A549 (cell line): ENCODE data around the gene AUTS2. TPM values are rescaled to one million over a fixed set of nuclear protein-coding genes. Genes with fewer than 3 reads are reported as not detected.

ENCODE experiments used
- ATAC-seq, 2 experiments: fragments of 200-7000 bp in 1 of 2; fragments of >200 bp in 1 of 2; cut with Nextera tagmentation in 1 of 2; cut with Tn5 transposase in 1 of 2; 3 replicates each; pipeline versions ENCODE4 v1.8.0 to v1.9.1; 2018 to 2020; ENCODE audit warnings: mild to moderate bottlenecking in 1 of 2, moderate library complexity in 1 of 2
- CTCF ChIA-PET: fragments of 300-600 bp; sonication (Branson Sonifier 250); formaldehyde crosslinking; extraction: SDS; loops from one replicate; lab custom pipeline; 2021; ENCODE audit warnings: antibody characterized with exemption, inconsistent platforms; lab: Yijun Ruan, JAX
- POLR2A ChIA-PET: fragments of 350-600 bp; formaldehyde crosslinking; extraction: SDS; loops from one replicate; lab custom pipeline; 2021; ENCODE audit warnings: antibody characterized with exemption, inconsistent platforms; lab: Yijun Ruan, JAX
- DNase-seq, 2 experiments: peaks; one replicate each; pipeline versions ENCODE4 v3.0.0 to v3.0.0-alpha.2; 2011 to 2016; ENCODE audit warnings: low read depth in 1 of 2, low spot score in 1 of 2
- FAIRE-seq: peaks from 2 replicates; lab custom pipeline; 2011; peaks lifted over from hg19 to GRCh38; lab: Jason Lieb, UNC
- H3K27ac ChIP-seq, 2 experiments: fragments of >200 bp; sonication (Bioruptor Twin); formaldehyde crosslinking; 3 replicates each; pipeline ENCODE4 v1.5.1; 2016 to 2017
- H3K4me1 ChIP-seq: fragments of >200 bp; sonication (Bioruptor Twin); formaldehyde crosslinking; 3 replicates; pipeline ENCODE4 v1.6.1; 2016
- H3K4me2 ChIP-seq: fragments of >200 bp; sonication (Bioruptor Twin); formaldehyde crosslinking; 3 replicates; pipeline ENCODE4 v1.6.1; 2016
- H3K4me3 ChIP-seq: fragments of >200 bp; sonication (Bioruptor Twin); formaldehyde crosslinking; 3 replicates; pipeline ENCODE4 v1.5.1; 2016
- H3K9me3 ChIP-seq: fragments of >200 bp; sonication (Bioruptor Twin); formaldehyde crosslinking; 3 replicates; pipeline ENCODE4 v1.6.1; 2016
- BCL3 ChIP-seq: fragments of >200 bp; sonication (Bioruptor Twin); formaldehyde crosslinking; IDR thresholded peaks from 3 replicates; pipeline ENCODE4 v1.6.1; 2016
- FOSL2 ChIP-seq, 2 experiments: fragments of 450-650 bp in 1 of 2; fragments of >200 bp in 1 of 2; sonication (Bioruptor Twin) in 1 of 2; formaldehyde crosslinking; IDR thresholded peaks; 2 replicates each; pipeline versions ENCODE4 v1.5.0 to v1.6.1; 2016 to 2020; ENCODE audit warnings: mild to moderate bottlenecking in 1 of 2, moderate library complexity in 1 of 2
- HDAC2 ChIP-seq: fragments of 200-600 bp; sonication (generic); IDR thresholded peaks from 2 replicates; pipeline ENCODE4 v1.6.1; 2016
- HMGXB4 ChIP-seq: fragments of 250-450 bp; sonication (Bioruptor Pico); IDR thresholded peaks from 2 replicates; pipeline ENCODE4 v1.5.0; 2021; ENCODE audit warnings: mild to moderate bottlenecking, moderate library complexity, borderline replicate concordance
- HOXB13 ChIP-seq: fragments of 250-450 bp; sonication (Bioruptor Pico); IDR thresholded peaks from 2 replicates; pipeline ENCODE4 v1.5.0; 2020; ENCODE audit warnings: low read depth, mild to moderate bottlenecking, moderate library complexity
- KDM5A ChIP-seq: fragments of 200-600 bp; sonication (generic); IDR thresholded peaks from 2 replicates; pipeline ENCODE4 v1.6.1; 2016; ENCODE audit warnings: antibody characterized with exemption, mild to moderate bottlenecking
- MAFK ChIP-seq: fragments of 450-650 bp; IDR thresholded peaks from 2 replicates; pipeline ENCODE4 v1.6.1; 2014; ENCODE audit not compliant: partially characterized antibody
- NFE2L2 ChIP-seq: fragments of 150-350 bp; conservative IDR thresholded peaks from 2 replicates; pipeline ENCODE4 v1.6.1; 2014; ENCODE audit warnings: low read length
- POLR2A ChIP-seq: IDR thresholded peaks from 2 replicates; pipeline ENCODE4 v1.6.1; 2012; ENCODE audit warnings: mild to moderate bottlenecking, low read length
- RARB ChIP-seq: fragments of 250-450 bp; sonication (Bioruptor Pico); IDR thresholded peaks from 2 replicates; pipeline ENCODE4 v1.8.0; 2021; ENCODE audit warnings: mild to moderate bottlenecking, moderate library complexity
- RCOR1 ChIP-seq: fragments of 150-350 bp; IDR thresholded peaks from 2 replicates; pipeline ENCODE4 v1.6.1; 2014; ENCODE audit warnings: antibody characterized with exemption, low read length, low read depth
- SREBF2 ChIP-seq: fragments of 450-650 bp; IDR thresholded peaks from 2 replicates; pipeline ENCODE4 v1.6.1; 2014; ENCODE audit warnings: mild to moderate bottlenecking, moderate library complexity
- USF2 ChIP-seq: fragments of 450-650 bp; IDR thresholded peaks from 2 replicates; pipeline ENCODE4 v1.6.1; 2014; ENCODE audit warnings: antibody characterized with exemption
- ZFP36 ChIP-seq: fragments of 450-650 bp; IDR thresholded peaks from 2 replicates; pipeline ENCODE4 v1.6.1; 2014; ENCODE audit warnings: borderline replicate concordance; ENCODE audit not compliant: partially characterized antibody
- ZSCAN20 ChIP-seq: fragments of 250-450 bp; sonication (Bioruptor Pico); IDR thresholded peaks from 2 replicates; pipeline ENCODE4 v1.8.0; 2022; ENCODE audit warnings: mild to moderate bottlenecking, moderate library complexity
- WGBS: methylation state at CpG from one replicate; pipeline ENCODE4 v1.1.6; 2017; ENCODE audit errors: missing lambda C conversion rate; 5-methylcytosine and 5-hydroxymethylcytosine counted together
- polyA plus RNA-seq, 4 experiments: library from polyadenylated mRNA; depleted of rRNA in 3 of 4; stranded (reverse); fragments of >200 nt; fragmentation: RNase III in 1 of 4; extraction: RNeasy Plus Mini Kit Qiagen cat#74134 plus additional on column Dnase treatment in 1 of 4; gene quantifications; 2 replicates in 3 of 4; 3 replicates in 1 of 4; pipeline ENCODE4 v1.2.3, GENCODE V29; 2011 to 2017
- TF ChIP-seq, protein P1 (sequence below): fragments of >200 bp; sonication (Bioruptor Twin); formaldehyde crosslinking; IDR thresholded peaks from 3 replicates; pipeline ENCODE4 v1.5.1; 2016
- TF ChIP-seq, protein P2 (sequence below): fragments of 150-350 bp; IDR thresholded peaks from 2 replicates; pipeline ENCODE4 v1.6.1; 2014; ENCODE audit warnings: low read depth, mild to moderate bottlenecking, low read length

The AUTS2 gene
- polyA plus RNA-seq, 2 of the 4 experiments (the other 2 are of a cell fraction): 1.6 to 3.6 TPM

DNA sequence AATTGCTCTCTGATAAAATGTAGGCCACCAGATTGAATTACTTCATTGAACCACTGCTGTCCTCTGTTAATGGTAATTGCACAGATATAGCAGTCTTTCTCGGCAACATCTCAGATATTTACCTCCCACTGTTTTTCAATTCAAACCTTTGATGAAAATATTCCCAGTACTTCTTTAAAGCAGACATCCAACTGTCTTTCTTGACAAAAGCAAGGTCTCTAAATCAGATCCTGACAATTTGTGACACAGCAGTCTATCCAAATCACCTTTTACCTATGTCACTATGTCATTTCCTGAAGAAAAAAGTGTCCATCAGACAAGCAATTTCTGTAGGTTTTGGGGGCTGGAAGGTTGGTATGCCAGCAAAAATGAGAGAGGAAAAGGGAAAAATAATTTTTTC, 555.7 kb downstream of the AUTS2 start:
- no peak for FAIRE-seq
- no peak for DNase-seq
- TF ChIP-seq HOXB13 (CRISPR knock-in tag): no peak
- TF ChIP-seq, protein P1, sequence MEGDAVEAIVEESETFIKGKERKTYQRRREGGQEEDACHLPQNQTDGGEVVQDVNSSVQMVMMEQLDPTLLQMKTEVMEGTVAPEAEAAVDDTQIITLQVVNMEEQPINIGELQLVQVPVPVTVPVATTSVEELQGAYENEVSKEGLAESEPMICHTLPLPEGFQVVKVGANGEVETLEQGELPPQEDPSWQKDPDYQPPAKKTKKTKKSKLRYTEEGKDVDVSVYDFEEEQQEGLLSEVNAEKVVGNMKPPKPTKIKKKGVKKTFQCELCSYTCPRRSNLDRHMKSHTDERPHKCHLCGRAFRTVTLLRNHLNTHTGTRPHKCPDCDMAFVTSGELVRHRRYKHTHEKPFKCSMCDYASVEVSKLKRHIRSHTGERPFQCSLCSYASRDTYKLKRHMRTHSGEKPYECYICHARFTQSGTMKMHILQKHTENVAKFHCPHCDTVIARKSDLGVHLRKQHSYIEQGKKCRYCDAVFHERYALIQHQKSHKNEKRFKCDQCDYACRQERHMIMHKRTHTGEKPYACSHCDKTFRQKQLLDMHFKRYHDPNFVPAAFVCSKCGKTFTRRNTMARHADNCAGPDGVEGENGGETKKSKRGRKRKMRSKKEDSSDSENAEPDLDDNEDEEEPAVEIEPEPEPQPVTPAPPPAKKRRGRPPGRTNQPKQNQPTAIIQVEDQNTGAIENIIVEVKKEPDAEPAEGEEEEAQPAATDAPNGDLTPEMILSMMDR: no peak
- no peak for TF ChIP-seq POLR2A
- TF ChIP-seq ZFP36: no peak
- no peak for TF ChIP-seq MAFK
- TF ChIP-seq, all 56 proteins: peak for 0
- POLR2A ChIA-PET: no interaction called here
- Histone ChIP-seq H3K9me3 (no peaks in the 10 kb centered on the region), H3K27ac (no peak overlapping the region), H3K4me1 (no peaks in the 10 kb centered on the region), H3K4me3 (no peak overlapping the region), H3K4me2 (no peak overlapping the region)
- ATAC-seq: no peak
- CTCF ChIA-PET: interaction anchor here (1.1 kb wide), 1 partner anchor 16 kb away, joined by 3 read pairs; no protein-coding TSS in a partner anchor
- WGBS: 48% methylated on average over 1 of the region's 1 CpG

DNA sequence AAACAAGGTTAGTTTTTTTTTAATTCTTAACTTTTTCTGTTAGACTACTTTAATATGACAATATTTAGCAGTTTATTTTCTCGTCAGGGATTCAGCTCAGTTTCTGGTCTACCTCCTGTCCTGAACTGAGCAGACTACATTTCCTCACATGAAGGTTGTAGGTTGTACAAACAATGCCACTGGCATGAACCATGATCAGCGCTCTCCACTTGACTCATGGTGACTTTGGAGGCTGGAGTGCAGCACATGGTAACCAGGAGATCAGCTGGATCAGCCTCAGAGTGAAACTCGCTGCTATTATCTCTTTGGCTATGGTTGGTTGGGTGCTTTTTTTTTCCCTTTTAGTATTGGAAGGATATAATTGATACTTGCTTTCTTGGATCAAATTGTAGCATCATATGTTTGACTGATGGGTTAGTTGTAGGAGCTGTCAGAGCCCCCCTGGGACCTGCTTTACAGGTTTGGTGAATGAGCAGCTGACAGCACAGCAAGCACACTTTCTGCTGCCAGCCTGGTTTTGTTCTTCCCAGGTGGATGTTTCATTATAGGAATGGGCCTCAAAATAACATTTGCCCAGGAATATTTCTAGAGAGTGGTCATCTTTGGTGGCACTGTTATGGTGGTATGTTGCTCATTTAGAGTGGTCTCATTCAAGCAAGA, 556.4 kb downstream of the AUTS2 start:
- DNase-seq: no peak
- H3K9me3 ChIP-seq: no peaks in the 10 kb centered on the region
- H3K27ac ChIP-seq: no peak overlapping the region
- H3K4me3 ChIP-seq: no peak overlapping the region
- H3K4me1 ChIP-seq: no peaks in the 10 kb centered on the region
- FAIRE-seq: no peak
- POLR2A ChIA-PET: no interaction called here
- ATAC-seq: no peak
- CTCF ChIA-PET: interaction anchor here (1.1 kb wide), 1 partner anchor 16 kb away, joined by 3 read pairs; no protein-coding TSS in a partner anchor
- H3K4me2 ChIP-seq: no peak overlapping the region
- WGBS: 14% methylated on average over 3 of the region's 3 CpGs
- TF ChIP-seq USF2 (no peak), BCL3 (no peak), HDAC2 (no peak), POLR2A (no peak), RCOR1 (no peak), HMGXB4 (no peak), FOSL2 (IDR thresholded peaks at IDR 0.05) (no peak), FOSL2 (CRISPR knock-in tag; IDR thresholded peaks at IDR 0.05) (no peak)
- TF ChIP-seq, protein P2, sequence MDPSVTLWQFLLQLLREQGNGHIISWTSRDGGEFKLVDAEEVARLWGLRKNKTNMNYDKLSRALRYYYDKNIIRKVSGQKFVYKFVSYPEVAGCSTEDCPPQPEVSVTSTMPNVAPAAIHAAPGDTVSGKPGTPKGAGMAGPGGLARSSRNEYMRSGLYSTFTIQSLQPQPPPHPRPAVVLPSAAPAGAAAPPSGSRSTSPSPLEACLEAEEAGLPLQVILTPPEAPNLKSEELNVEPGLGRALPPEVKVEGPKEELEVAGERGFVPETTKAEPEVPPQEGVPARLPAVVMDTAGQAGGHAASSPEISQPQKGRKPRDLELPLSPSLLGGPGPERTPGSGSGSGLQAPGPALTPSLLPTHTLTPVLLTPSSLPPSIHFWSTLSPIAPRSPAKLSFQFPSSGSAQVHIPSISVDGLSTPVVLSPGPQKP: no peak

DNA sequence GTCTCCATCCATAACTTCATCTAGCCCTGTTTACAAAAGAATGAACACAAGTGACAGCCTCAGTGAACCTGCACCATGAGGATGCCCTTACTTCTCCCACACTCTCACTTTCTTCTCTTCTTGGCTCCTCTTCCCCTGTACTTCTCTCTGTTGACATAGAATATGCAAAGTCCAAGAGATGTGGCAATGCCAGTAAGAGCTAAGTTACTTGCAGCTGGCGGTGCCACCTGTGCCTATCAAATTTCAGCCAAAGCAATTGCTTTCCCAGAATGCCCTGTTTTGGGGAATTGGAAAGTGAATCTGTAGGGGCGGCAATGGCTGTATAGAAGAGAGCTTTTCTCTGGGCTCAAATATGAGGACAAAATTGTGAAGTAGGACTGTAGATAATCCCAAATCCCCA, 557.8 kb downstream of the AUTS2 start:
- Histone ChIP-seq H3K4me2 (no peak overlapping the region), H3K4me1 (no peaks in the 10 kb centered on the region), H3K27ac (no peak overlapping the region), H3K9me3 (no peaks in the 10 kb centered on the region), H3K4me3 (no peak overlapping the region)
- ChIA-PET CTCF (no interaction called here), POLR2A (no interaction called here)
- 48% methylated on average over 2 of the region's 2 CpGs for WGBS
- DNase-seq (no peak), ATAC-seq (no peak), FAIRE-seq (no peak)
- TF ChIP-seq KDM5A (no peak), RARB (CRISPR knock-in tag) (no peak), ZSCAN20 (CRISPR knock-in tag) (no peak), SREBF2 (no peak), NFE2L2 (no peak)
